Activated naive CD4-positive, alpha-beta T cell treated with anti-CD3 and anti-CD28 coated beads, Interleukin-2, amount 10 ng/mL, durations not matched to agents 7 days and 5 days (primary cell): ENCODE data around the gene IFIT5.
A peak's percentile ranks its signal among the peaks of the same experiment; 100 is the strongest.
"Not testable (repeated sequence)": the region's sequence is repeated elsewhere in the genome, so short reads cannot be mapped to it uniquely, and the experiment has no call there.

Experiments used
- CTCF ChIA-PET: fragments of 350-600 bp; sonication (Branson Sonifier 250); formaldehyde crosslinking; loops from one replicate; lab custom pipeline; 2021; ENCODE audit warnings: antibody characterized with exemption; lab: Charles Lee
- DNase-seq: peaks from one replicate; pipeline ENCODE4 v3.0.0-alpha.2; 2020
- H3K27ac Mint-ChIP-seq: one replicate; pipeline ENCODE4 v1.8.0; 2021; ENCODE audit warnings: mild to moderate bottlenecking, moderate library complexity, mixed read lengths
- H3K27me3 Mint-ChIP-seq: one replicate; pipeline ENCODE4 v1.8.0; 2021; ENCODE audit warnings: mild to moderate bottlenecking, mixed read lengths
- H3K36me3 Mint-ChIP-seq: one replicate; pipeline ENCODE4 v1.8.0; 2021; ENCODE audit warnings: mixed read lengths
- H3K4me1 Mint-ChIP-seq: one replicate; pipeline ENCODE4 v1.8.0; 2021; ENCODE audit warnings: mixed read lengths
- H3K4me3 Mint-ChIP-seq: one replicate; pipeline ENCODE4 v1.8.0; 2021; ENCODE audit warnings: mild to moderate bottlenecking, moderate library complexity, mixed read lengths
- H3K9me3 Mint-ChIP-seq: one replicate; pipeline ENCODE4 v1.8.0; 2021; ENCODE audit warnings: mixed read lengths

IFIT5 gene

DNA sequence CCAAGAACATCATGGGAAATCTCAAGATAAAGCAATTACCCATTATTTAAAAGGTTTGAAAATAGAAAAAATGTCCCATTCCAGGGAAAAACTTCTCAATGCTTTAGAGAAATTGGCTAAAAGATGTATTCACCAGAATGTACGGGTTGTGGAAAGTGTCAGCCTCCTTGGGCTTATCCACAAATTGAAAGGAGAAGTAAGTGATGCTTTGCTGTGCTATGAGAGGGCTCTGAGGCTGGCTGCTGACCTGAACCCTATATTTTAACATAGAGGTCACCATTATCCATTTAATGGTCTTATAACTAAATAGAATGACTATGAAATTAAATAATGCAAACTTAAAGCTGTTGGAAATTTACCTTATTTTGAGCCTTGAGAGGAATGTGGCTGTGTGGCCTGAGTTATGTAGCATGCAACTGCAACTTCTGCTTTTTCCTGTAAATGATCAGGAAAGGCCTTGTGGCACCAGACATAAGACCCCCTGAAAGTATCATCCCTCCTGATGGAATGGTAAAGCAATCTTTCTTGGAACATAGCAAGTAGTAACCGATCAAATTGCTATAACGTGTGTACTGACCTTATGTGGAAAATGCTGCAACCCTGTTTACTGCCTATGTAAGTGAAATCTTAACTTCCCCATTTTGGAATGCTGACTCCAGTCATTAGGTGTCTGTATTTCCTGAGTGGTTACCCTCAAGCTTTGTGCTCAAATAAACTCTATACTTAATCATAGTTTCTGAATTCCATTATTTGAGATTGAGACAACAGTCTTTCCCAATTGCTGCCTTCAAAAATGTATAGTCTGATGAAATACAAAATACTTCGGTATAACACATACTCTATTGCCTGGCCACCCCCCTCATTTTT is 29.7 kb upstream of the IFIT5 start:
- CTCF ChIA-PET, result no interaction called here
- no peaks in the 10 kb centered on the region for H3K9me3 Mint-ChIP-seq
- no peak for DNase-seq
- H3K4me1 Mint-ChIP-seq, result no peaks in the 10 kb centered on the region
- no peaks in the 10 kb centered on the region for H3K36me3 Mint-ChIP-seq
- H3K27me3 Mint-ChIP-seq, result peaks cover 30% of the 10 kb centered on the region
- no peak overlapping the region for H3K27ac Mint-ChIP-seq
- H3K4me3 Mint-ChIP-seq, result no peak overlapping the region

DNA sequence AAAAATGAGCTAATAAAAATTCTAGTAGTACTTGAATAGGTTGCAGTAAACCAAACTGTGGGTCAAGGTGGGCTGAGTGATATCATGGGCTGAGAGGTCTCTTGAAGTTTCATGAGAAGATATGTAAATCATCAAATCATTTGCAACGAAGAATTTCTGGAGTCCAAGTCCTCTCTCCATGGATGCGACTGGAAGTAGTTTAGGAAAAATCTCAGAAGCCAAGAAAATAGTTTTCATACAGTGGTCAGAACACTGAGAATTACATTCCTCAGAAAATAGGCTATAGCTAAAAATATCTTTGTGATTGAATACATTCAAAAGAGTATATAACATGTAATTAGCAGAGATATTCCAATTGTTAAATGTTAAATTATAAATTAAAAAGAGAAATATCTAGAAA is 25.6 kb upstream of the IFIT5 start:
- Mint-ChIP-seq H3K4me3 (no peak overlapping the region), H3K36me3 (no peaks in the 10 kb centered on the region), H3K9me3 (no peaks in the 10 kb centered on the region), H3K4me1 (peaks cover 27% of the 10 kb centered on the region), H3K27ac (no peak overlapping the region), H3K27me3 (peaks cover 8% of the 10 kb centered on the region)
- no peak for DNase-seq
- CTCF ChIA-PET, result interaction anchor here (0.8 to 2.0 kb wide), 10 partner anchors 12 to 174 kb away, joined by 3 to 6 read pairs (median 4); no protein-coding TSS in a partner anchor

DNA sequence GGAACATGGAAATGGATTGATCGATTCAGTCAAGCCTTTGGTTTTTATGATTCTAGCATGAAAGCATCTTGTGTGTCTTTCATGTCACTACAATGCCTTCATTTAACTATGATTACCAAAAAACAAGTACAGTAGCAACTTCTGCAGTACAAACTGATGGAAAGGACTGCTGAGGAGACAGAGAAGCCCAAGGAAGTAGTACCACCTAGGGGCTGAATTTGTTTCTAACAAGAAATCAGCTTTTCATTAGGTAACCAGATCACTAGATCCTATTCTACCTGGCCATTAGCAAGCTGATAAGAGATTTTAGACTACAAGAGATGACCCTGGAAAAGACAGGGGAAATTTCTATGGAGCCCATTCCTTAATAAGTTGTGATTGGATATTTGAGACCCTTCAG is 25.1 kb upstream of the IFIT5 start:
- DNase-seq, result no peak
- Mint-ChIP-seq H3K4me3 (no peak overlapping the region), H3K4me1 (peaks cover 31% of the 10 kb centered on the region), H3K27me3 (peaks cover 4% of the 10 kb centered on the region), H3K9me3 (no peaks in the 10 kb centered on the region), H3K27ac (no peak overlapping the region), H3K36me3 (no peaks in the 10 kb centered on the region)
- CTCF ChIA-PET, result interaction anchor here (0.6 to 2.0 kb wide), 12 partner anchors 12 to 174 kb away, joined by 3 to 6 read pairs (median 4); no protein-coding TSS in a partner anchor

- Mint-ChIP-seq H3K27ac (no peak overlapping the region), H3K9me3 (no peaks in the 10 kb centered on the region), H3K4me3 (no peak overlapping the region), H3K27me3 (peaks cover 4% of the 10 kb centered on the region), H3K4me1 (peaks cover 36% of the 10 kb centered on the region), H3K36me3 (peaks cover 2% of the 10 kb centered on the region)
- CTCF ChIA-PET, result interaction anchor here (1.5 to 1.8 kb wide), 3 partner anchors 45 to 173 kb away, joined by 3 to 4 read pairs (median 3); no protein-coding TSS in a partner anchor
- no peak for DNase-seq
Observed at GRCh38 chr10:89390476-89391225, 23.7 kb upstream of the IFIT5 start.

DNA sequence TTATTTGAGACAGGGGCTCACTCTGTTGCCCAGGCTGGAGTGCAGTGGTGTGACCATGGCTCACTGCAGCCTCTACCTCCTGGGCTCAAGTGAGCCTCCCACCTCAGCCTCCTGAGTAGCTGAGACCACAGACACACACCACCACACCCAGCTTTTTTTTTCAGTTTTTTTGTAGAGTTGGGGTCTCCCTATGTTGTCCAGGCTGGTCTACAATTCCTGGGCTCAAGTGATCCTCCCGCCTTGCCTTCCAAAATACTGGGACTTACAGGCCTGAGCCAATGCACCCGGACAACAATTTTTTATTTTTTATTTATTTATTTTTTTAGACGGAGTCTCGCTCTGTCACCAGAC is 23.2 kb upstream of the IFIT5 start:
- H3K4me3 Mint-ChIP-seq, DNase-seq, H3K36me3 Mint-ChIP-seq, H3K27ac Mint-ChIP-seq, H3K9me3 Mint-ChIP-seq, H3K27me3 Mint-ChIP-seq: not testable (repeated sequence)
- peaks cover 36% of the 10 kb centered on the region for H3K4me1 Mint-ChIP-seq
- CTCF ChIA-PET, result interaction anchor here (1.5 to 1.8 kb wide), 3 partner anchors 46 to 174 kb away, joined by 3 to 4 read pairs (median 3); no protein-coding TSS in a partner anchor

DNA sequence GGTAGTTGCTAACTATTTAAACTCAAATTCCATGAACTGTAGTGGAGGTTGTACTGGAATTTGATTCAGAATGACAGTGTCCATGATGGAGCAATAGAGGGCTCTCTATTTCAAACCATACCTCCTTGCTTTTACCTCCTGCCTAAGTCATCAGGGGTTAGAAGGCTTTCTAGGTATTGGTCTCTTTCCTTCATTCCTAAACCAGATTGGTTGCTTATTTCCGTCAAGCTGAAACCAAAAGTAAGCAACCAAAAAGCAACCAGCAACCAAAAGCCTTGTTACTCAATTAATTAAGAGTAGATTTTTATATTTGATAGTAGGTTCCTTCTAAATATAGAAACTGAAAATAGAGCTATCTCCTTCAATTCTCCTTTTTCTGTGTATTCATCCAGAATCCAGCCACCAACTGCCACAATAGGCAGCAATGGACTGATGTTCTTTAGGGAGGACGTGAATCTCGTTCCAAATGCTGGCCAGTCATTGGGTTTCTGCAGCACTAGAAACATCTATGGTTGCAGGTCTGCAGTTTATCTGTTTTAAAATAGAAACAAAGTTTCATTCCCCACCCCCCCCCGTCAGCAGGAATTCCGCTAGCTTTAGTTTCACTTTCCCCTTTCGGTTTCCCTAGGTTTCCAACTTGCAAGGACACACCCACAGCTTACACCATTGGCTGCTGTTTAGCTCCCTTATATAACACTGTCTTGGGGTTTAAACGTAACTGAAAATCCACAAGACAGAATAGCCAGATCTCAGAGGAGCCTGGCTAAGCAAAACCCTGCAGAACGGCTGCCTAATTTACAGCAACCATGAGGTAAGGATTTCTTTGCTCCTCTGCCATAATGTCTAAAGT is 22.2 kb upstream of the IFIT5 start, which contains the start of gene IFIT1:
IFIT1 (plus strand) TSS at position 717 of the 850 bp plus-strand sequence; CDS start at position 807, 90 bp downstream.
- no peaks in the 10 kb centered on the region for H3K27me3 Mint-ChIP-seq
- peak within 1 kb of the TSS; percentile 94 for H3K27ac Mint-ChIP-seq
- peak within 1 kb of the TSS; percentile 80 for H3K4me3 Mint-ChIP-seq
- H3K4me1 Mint-ChIP-seq, result peaks cover 36% of the 10 kb centered on the region
- no peaks in the 10 kb centered on the region for H3K9me3 Mint-ChIP-seq
- H3K36me3 Mint-ChIP-seq, result peaks cover 2% of the 10 kb centered on the region
- CTCF ChIA-PET, result interaction anchor here (0.6 to 1.6 kb wide), 10 partner anchors 22 to 1516 kb away, joined by 3 to 6 read pairs (median 4); partner anchors contain the start of gene IFIT5
- peak; percentile 64 for DNase-seq

DNA sequence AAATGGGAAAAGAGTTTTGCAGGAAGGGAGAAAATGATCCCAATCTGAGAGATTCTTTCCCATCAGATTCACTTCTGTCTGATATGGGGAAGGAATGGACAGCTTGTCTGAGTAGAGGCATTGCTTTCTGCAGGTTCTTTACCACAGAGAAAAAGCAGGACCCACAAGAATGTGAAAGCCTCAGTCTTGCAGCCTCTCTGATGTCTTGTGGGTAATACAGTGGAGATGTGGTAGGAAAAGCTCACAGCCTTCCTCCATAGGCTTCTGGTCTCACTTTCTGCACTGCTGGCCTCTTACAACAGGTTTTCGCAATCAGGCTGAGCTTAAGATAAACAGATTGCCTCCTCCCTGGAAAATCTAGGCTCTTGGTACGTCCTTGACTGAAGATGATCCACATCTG is 21.4 kb upstream of the IFIT5 start:
- Mint-ChIP-seq H3K27ac (peak overlapping the region; percentile 94), H3K4me3 (peak overlapping the region; percentile 80), H3K9me3 (no peaks in the 10 kb centered on the region), H3K4me1 (peaks cover 36% of the 10 kb centered on the region), H3K27me3 (no peaks in the 10 kb centered on the region), H3K36me3 (peaks cover 3% of the 10 kb centered on the region)
- peak; percentile 28 for DNase-seq
- CTCF ChIA-PET, result interaction anchor here (0.6 to 1.2 kb wide), 8 partner anchors 21 to 1517 kb away, joined by 3 to 6 read pairs (median 4); partner anchors contain the start of gene IFIT5

GRCh38 chr10:89393898-89394297 is 20.5 kb upstream of the IFIT5 start:
- Mint-ChIP-seq H3K4me3 (no peak overlapping the region), H3K4me1 (peaks cover 36% of the 10 kb centered on the region), H3K27me3 (no peaks in the 10 kb centered on the region), H3K9me3 (no peaks in the 10 kb centered on the region), H3K27ac (no peak overlapping the region), H3K36me3 (peaks cover 4% of the 10 kb centered on the region)
- CTCF ChIA-PET, result no interaction called here
- DNase-seq, result no peak

GRCh38 chr10:89395141-89395540 is 19.2 kb upstream of the IFIT5 start:
- Mint-ChIP-seq H3K4me3 (no peak overlapping the region), H3K27ac (no peak overlapping the region), H3K36me3 (peaks cover 5% of the 10 kb centered on the region), H3K9me3 (no peaks in the 10 kb centered on the region), H3K4me1 (peaks cover 36% of the 10 kb centered on the region), H3K27me3 (no peaks in the 10 kb centered on the region)
- CTCF ChIA-PET, result interaction anchor here (1.8 kb wide), 1 partner anchor 178 kb away, joined by 3 read pairs; no protein-coding TSS in a partner anchor
- DNase-seq, result no peak

GRCh38 chr10:89398003-89398749 is 16.2 kb upstream of the IFIT5 start:
- CTCF ChIA-PET, result no interaction called here
- Mint-ChIP-seq H3K36me3 (peaks cover 14% of the 10 kb centered on the region), H3K4me3 (no peak overlapping the region), H3K9me3 (no peaks in the 10 kb centered on the region), H3K4me1 (peaks cover 15% of the 10 kb centered on the region), H3K27me3 (no peaks in the 10 kb centered on the region), H3K27ac (no peak overlapping the region)
- no peak for DNase-seq

DNA sequence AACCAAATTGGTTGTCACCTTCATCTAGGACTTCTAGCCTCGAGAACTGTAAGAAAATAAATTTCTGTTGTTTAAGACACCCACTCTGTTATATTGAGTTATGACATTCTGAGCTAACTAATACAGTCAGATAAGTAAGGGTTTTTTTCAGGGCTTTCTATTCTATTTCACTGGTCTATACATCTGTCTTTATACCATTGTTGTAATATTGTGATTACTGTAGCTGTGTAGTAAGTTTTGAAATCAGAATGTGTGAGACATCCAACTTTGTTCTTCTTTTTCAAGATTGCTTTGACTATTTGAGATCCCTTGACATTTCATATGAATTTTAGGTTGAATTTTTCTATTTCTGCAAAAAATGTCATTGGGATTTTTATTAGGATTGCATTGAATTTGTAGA is 14.4 kb upstream of the IFIT5 start:
- Mint-ChIP-seq H3K4me3 (no peak overlapping the region), H3K27me3 (no peaks in the 10 kb centered on the region), H3K36me3 (peaks cover 15% of the 10 kb centered on the region), H3K4me1 (peaks cover 4% of the 10 kb centered on the region), H3K9me3 (no peaks in the 10 kb centered on the region), H3K27ac (no peak overlapping the region)
- no peak for DNase-seq
- CTCF ChIA-PET, result no interaction called here

GRCh38 chr10:89403043-89403442 is 11.3 kb upstream of the IFIT5 start:
- H3K9me3 Mint-ChIP-seq, result no peaks in the 10 kb centered on the region
- peaks cover 14% of the 10 kb centered on the region for H3K36me3 Mint-ChIP-seq
- H3K4me3 Mint-ChIP-seq, result no peak overlapping the region
- no peak for DNase-seq
- no peak overlapping the region for H3K27ac Mint-ChIP-seq
- H3K4me1 Mint-ChIP-seq, result no peaks in the 10 kb centered on the region
- CTCF ChIA-PET, result interaction anchor here (0.9 to 1.1 kb wide), 2 partner anchors 185 to 561 kb away, joined by 3 read pairs; no protein-coding TSS in a partner anchor
- peaks cover 9% of the 10 kb centered on the region for H3K27me3 Mint-ChIP-seq
